Endothelial cell of umbilical vein (primary cell): ENCODE results near the gene PRKAR1B.

Experiments used
- CTCF ChIP-seq, 2 donors: IDR thresholded peaks; 1 replicate in 1 of 2; 2 replicates in 1 of 2; pipeline ENCODE4 v1.5.1; 2011; ENCODE audit warnings: low read length in 2 of 2, mild to moderate bottlenecking in 2 of 2, moderate library complexity in 2 of 2, control low read depth in 1 of 2, inconsistent platforms in 1 of 2, low read depth in 1 of 2; ENCODE audit not compliant: insufficient read depth in 1 of 2; ENCODE audit errors: extremely low read depth in 1 of 2
- MAX ChIP-seq: IDR thresholded peaks from 2 replicates; pipeline ENCODE4 v1.6.1; 2011; ENCODE audit not compliant: insufficient read depth, insufficient read length
- MYC ChIP-seq: IDR thresholded peaks from one replicate; pipeline ENCODE4 v1.6.1; 2011; ENCODE audit warnings: mild to moderate bottlenecking, low read depth, low read length

- TF ChIP-seq CTCF (IDR thresholded peaks at IDR 0.05; ENCODE audit: extremely low read depth in 1 of 2, insufficient read depth in 1 of 2, low read depth in 1 of 2, low read length in 2 of 2) = no peak
- TF ChIP-seq MAX = no peak
- TF ChIP-seq MYC = no peak
Measured at GRCh38 chr7:595621-596010, 131.5 kb downstream of the PRKAR1B start.
